ENCODE results near the gene SUSD6. TPM values are rescaled to one million over a fixed set of nuclear protein-coding genes. Genes with fewer than 3 reads are reported as not detected.

The SUSD6 gene
- total RNA-seq, 1 experiment from 2014 or later = 21.5 TPM

- no peak for DNase-seq
- H3K4me1 Mint-ChIP-seq (ENCODE audit: low read depth, unreplicated experiment) = peaks cover 40% of the 10 kb centered on the region
- no peak overlapping the region for H3K4me3 ChIP-seq (ENCODE audit: low read depth, low read length)
- no peak overlapping the region for H3K4me3 Mint-ChIP-seq (ENCODE audit: unreplicated experiment)
- no peak for TF ChIP-seq CTCF (IDR thresholded peaks at IDR 0.05; ENCODE audit: insufficient read depth in 1 of 2, low read depth in 1 of 2, low read length in 1 of 2, severe bottlenecking in 1 of 2, unreplicated experiment in 1 of 2)
- H3K27me3 Mint-ChIP-seq (ENCODE audit: insufficient read depth, unreplicated experiment) = no peaks in the 10 kb centered on the region
- intact Hi-C loops (cut with micrococcal nuclease; ENCODE audit: unreplicated experiment) = no loop called here
- no peaks in the 10 kb centered on the region for H3K9me3 Mint-ChIP-seq (ENCODE audit: unreplicated experiment)
- no peaks in the 10 kb centered on the region; the same call in 1 of the 2 replicates for H3K36me3 ChIP-seq (ENCODE audit: control insufficient read depth, insufficient read depth, low read length)
- POLR2A ChIA-PET = no interaction called here
- no TSS peak for BruUV-seq (replicated peaks)
- H3K9me3 ChIP-seq = no peaks in the 10 kb centered on the region
- no peak overlapping the region for H3K27ac Mint-ChIP-seq (ENCODE audit: unreplicated experiment)
- CTCF ChIA-PET = interaction anchor here (0.8 kb wide), 1 partner anchor 400 kb away, joined by 3 read pairs; no protein-coding TSS in a partner anchor
- H3K27me3 ChIP-seq (replicated peaks; ENCODE audit: control insufficient read depth, insufficient read depth, low read length) = no peaks in the 10 kb centered on the region
- peaks cover 62% of the 10 kb centered on the region for H3K4me1 ChIP-seq
- no peaks in the 10 kb centered on the region for H3K36me3 Mint-ChIP-seq (ENCODE audit: insufficient read depth, unreplicated experiment)
Observed at GRCh38 chr14:69662636-69663299, 51.4 kb downstream of the SUSD6 start.

- no peak for TF ChIP-seq CTCF (IDR thresholded peaks at IDR 0.05; ENCODE audit: insufficient read depth in 1 of 2, low read depth in 1 of 2, low read length in 1 of 2, severe bottlenecking in 1 of 2, unreplicated experiment in 1 of 2)
- peaks cover 1% of the 10 kb centered on the region; the same call in 1 of the 2 replicates for H3K36me3 ChIP-seq (ENCODE audit: control insufficient read depth, insufficient read depth, low read length)
- Mint-ChIP-seq H3K36me3 (ENCODE audit: insufficient read depth, unreplicated experiment) (no peaks in the 10 kb centered on the region), H3K9me3 (ENCODE audit: unreplicated experiment) (no peaks in the 10 kb centered on the region), H3K4me1 (ENCODE audit: low read depth, unreplicated experiment) (peaks cover 35% of the 10 kb centered on the region), H3K4me3 (ENCODE audit: unreplicated experiment) (no peak overlapping the region), H3K27ac (ENCODE audit: unreplicated experiment) (no peak overlapping the region), H3K27me3 (ENCODE audit: insufficient read depth, unreplicated experiment) (no peaks in the 10 kb centered on the region)
- H3K4me3 ChIP-seq (ENCODE audit: low read depth, low read length) = no peak overlapping the region
- DNase-seq = no peak
- POLR2A ChIA-PET = no interaction called here
- H3K9me3 ChIP-seq = no peaks in the 10 kb centered on the region
- peaks cover 57% of the 10 kb centered on the region for H3K4me1 ChIP-seq
- no TSS peak for BruUV-seq (replicated peaks)
- intact Hi-C loops (cut with micrococcal nuclease; ENCODE audit: unreplicated experiment) = no loop called here
- CTCF ChIA-PET = no interaction called here
- H3K27me3 ChIP-seq (replicated peaks; ENCODE audit: control insufficient read depth, insufficient read depth, low read length) = no peaks in the 10 kb centered on the region
Observed at GRCh38 chr14:69663300-69663643, 51.9 kb downstream of the SUSD6 start.

GRCh38 chr14:69664265-69664664 lies 52.9 kb downstream of the SUSD6 start:
- H3K27me3 ChIP-seq (replicated peaks; ENCODE audit: control insufficient read depth, insufficient read depth, low read length) = no peaks in the 10 kb centered on the region
- peak overlapping the region; percentile 59 for H3K27ac Mint-ChIP-seq (ENCODE audit: unreplicated experiment)
- H3K27me3 Mint-ChIP-seq (ENCODE audit: insufficient read depth, unreplicated experiment) = no peaks in the 10 kb centered on the region
- H3K9me3 Mint-ChIP-seq (ENCODE audit: unreplicated experiment) = no peaks in the 10 kb centered on the region
- DNase-seq = no peak
- no peaks in the 10 kb centered on the region for H3K9me3 ChIP-seq
- H3K4me1 ChIP-seq = peaks cover 47% of the 10 kb centered on the region
- H3K4me3 ChIP-seq (ENCODE audit: low read depth, low read length) = no peak overlapping the region
- TF ChIP-seq CTCF (IDR thresholded peaks at IDR 0.05; ENCODE audit: insufficient read depth in 1 of 2, low read depth in 1 of 2, low read length in 1 of 2, severe bottlenecking in 1 of 2, unreplicated experiment in 1 of 2) = no peak
- intact Hi-C loops (cut with micrococcal nuclease; ENCODE audit: unreplicated experiment) = no loop called here
- peaks cover 28% of the 10 kb centered on the region for H3K4me1 Mint-ChIP-seq (ENCODE audit: low read depth, unreplicated experiment)
- ChIA-PET CTCF (no interaction called here), POLR2A (no interaction called here)
- no peaks in the 10 kb centered on the region for H3K36me3 Mint-ChIP-seq (ENCODE audit: insufficient read depth, unreplicated experiment)
- BruUV-seq (replicated peaks) = no TSS peak
- no peak overlapping the region for H3K4me3 Mint-ChIP-seq (ENCODE audit: unreplicated experiment)
- H3K36me3 ChIP-seq (ENCODE audit: control insufficient read depth, insufficient read depth, low read length) = peaks cover 1% of the 10 kb centered on the region; the same call in 1 of the 2 replicates

Data from Caco-2 (cell line).